OCI-M2 (cell line): ENCODE measurements around the gene CXorf65.

Experiments used
- DNase-seq: peaks from one replicate; lab custom pipeline; 2025; ENCODE audit not compliant: unreplicated experiment; lab: John Stamatoyannopoulos, UW

CXorf65 gene

GRCh38 chrX:71067712-71068043 is 38.9 kb downstream of the CXorf65 start:
- no peak for DNase-seq

- no peak for DNase-seq
Observed at GRCh38 chrX:71067089-71067488, 39.5 kb downstream of the CXorf65 start.

- no peak for DNase-seq
Observed at GRCh38 chrX:71060127-71060526, 46.4 kb downstream of the CXorf65 start.

GRCh38 chrX:71057848-71058530 is 48.6 kb downstream of the CXorf65 start:
- DNase-seq = no peak

- DNase-seq = no peak
Observed at GRCh38 chrX:71056867-71057266, 49.7 kb downstream of the CXorf65 start.
